ENCODE measurements around the gene NECTIN1.

- no peak for TF ChIP-seq EZH2phosphoT487 (IDR thresholded peaks at IDR 0.05; ENCODE audit: insufficient read depth, low read depth)
- TF ChIP-seq EZH2 (IDR thresholded peaks at IDR 0.05; ENCODE audit: insufficient read depth, poor library complexity, severe bottlenecking), result no peak
These were observed 6.7 kb downstream of the NECTIN1 start for GRCh38 chr11:119722281-119722794.
